Measurements from ENCODE around the gene GASK1A. TPM values are rescaled to one million over a fixed set of nuclear protein-coding genes. Genes with fewer than 3 reads are reported as not detected.
"Not testable (repeated sequence)": the region's sequence is repeated elsewhere in the genome, so short reads cannot be mapped to it uniquely, and the experiment has no call there.

Gene GASK1A
- total RNA-seq, 4 donors from 2014 or later = 1.4 to 10.1 (median 2.4) TPM

- intact Hi-C loops (cut with DNase I) = no loop called here
- H3K4me3 ChIP-seq = no peak overlapping the region
- DNase-seq = no peak
- no peaks in the 10 kb centered on the region for H3K9me3 ChIP-seq
- H3K4me1 ChIP-seq = peaks cover 0 to under 1% (median 0%) of the 10 kb centered on the region in 3 donors
- WGBS, 2 donors = 72 to 76% methylated on average over 9 of the region's 9 CpGs
- H3K27ac ChIP-seq = no peak overlapping the region
- TF ChIP-seq, protein P1, sequence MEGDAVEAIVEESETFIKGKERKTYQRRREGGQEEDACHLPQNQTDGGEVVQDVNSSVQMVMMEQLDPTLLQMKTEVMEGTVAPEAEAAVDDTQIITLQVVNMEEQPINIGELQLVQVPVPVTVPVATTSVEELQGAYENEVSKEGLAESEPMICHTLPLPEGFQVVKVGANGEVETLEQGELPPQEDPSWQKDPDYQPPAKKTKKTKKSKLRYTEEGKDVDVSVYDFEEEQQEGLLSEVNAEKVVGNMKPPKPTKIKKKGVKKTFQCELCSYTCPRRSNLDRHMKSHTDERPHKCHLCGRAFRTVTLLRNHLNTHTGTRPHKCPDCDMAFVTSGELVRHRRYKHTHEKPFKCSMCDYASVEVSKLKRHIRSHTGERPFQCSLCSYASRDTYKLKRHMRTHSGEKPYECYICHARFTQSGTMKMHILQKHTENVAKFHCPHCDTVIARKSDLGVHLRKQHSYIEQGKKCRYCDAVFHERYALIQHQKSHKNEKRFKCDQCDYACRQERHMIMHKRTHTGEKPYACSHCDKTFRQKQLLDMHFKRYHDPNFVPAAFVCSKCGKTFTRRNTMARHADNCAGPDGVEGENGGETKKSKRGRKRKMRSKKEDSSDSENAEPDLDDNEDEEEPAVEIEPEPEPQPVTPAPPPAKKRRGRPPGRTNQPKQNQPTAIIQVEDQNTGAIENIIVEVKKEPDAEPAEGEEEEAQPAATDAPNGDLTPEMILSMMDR (IDR thresholded peaks at IDR 0.05) = no peak
- no peak for TF ChIP-seq POLR2A (IDR thresholded peaks at IDR 0.05)
- no peaks in the 10 kb centered on the region for H3K27me3 ChIP-seq
- no peaks in the 10 kb centered on the region for H3K36me3 ChIP-seq
Measured at GRCh38 chr3:43036621-43037423, 57.7 kb downstream of the GASK1A start.

DNA sequence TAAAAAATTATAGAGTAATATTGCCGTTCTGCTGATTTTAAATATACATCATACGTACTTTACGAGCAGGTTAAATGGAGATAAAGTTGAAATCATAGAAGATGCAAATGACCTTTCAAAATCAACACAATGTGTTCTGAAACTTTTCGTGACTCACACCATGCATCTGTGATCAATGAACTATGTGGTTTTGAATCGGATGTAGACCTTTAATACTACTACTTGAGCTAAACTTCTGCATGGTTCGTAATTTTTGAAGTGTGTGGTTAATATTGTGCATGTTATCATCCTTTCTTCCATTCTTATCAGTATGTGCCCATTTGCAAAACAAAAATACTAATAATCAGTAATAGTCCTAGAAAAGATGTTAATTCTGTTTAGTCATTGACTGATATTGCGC is 58.9 kb downstream of the GASK1A start:
- no peaks in the 10 kb centered on the region for H3K9me3 ChIP-seq
- no peaks in the 10 kb centered on the region for H3K36me3 ChIP-seq
- TF ChIP-seq, protein P1 (IDR thresholded peaks at IDR 0.05) = no peak
- TF ChIP-seq POLR2A (IDR thresholded peaks at IDR 0.05) = no peak
- no peaks in the 10 kb centered on the region for H3K27me3 ChIP-seq
- H3K4me1 ChIP-seq = peaks cover 0 to 5% (median 3%) of the 10 kb centered on the region in 3 donors
- DNase-seq = no peak
- H3K4me3 ChIP-seq = no peak overlapping the region
- 79 to 81% methylated on average over 7 of the region's 7 CpGs for WGBS, 2 donors
- intact Hi-C loops (cut with DNase I) = no loop called here
- H3K27ac ChIP-seq = no peak overlapping the region

DNA sequence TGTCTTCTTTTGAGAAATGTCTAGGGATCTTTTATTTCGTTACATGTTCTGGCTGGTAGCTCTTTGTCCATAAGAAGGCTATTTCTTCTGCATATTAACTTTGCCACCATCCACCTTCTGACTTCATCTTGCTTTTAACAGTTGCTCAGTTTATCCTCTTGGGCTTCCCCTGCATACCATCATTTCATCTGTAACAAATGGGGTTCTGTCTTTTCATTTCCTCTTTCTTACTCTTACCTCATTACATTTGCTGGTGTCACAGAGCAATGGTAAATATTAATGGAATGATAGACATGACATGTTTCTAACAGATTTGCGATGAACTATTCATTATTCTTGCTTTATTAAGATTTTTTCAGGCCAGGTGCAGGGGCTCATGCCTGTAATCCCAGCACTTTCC is 62.4 kb downstream of the GASK1A start:
- no peaks in the 10 kb centered on the region for H3K27me3 ChIP-seq
- no peak overlapping the region for H3K4me3 ChIP-seq
- 92 to 94% methylated on average over 2 of the region's 2 CpGs for WGBS, 2 donors
- TF ChIP-seq POLR2A (IDR thresholded peaks at IDR 0.05) = no peak
- TF ChIP-seq, protein P1 (IDR thresholded peaks at IDR 0.05) = no peak
- peaks cover 0 to 26% (median 10%) of the 10 kb centered on the region in 3 donors for H3K9me3 ChIP-seq
- intact Hi-C loops (cut with DNase I) = no loop called here
- H3K36me3 ChIP-seq = no peaks in the 10 kb centered on the region
- no peak overlapping the region for H3K27ac ChIP-seq
- peaks cover 0 to 11% (median 6%) of the 10 kb centered on the region in 3 donors for H3K4me1 ChIP-seq
- no peak for DNase-seq

- intact Hi-C loops (cut with DNase I) = no loop called here
- Histone ChIP-seq H3K4me3 (no peak overlapping the region), H3K9me3 (peaks cover 0 to 31% (median 10%) of the 10 kb centered on the region in 3 donors), H3K27ac (peak overlapping the region in 2 of 4 donors; percentile 29 to 75), H3K27me3 (no peaks in the 10 kb centered on the region), H3K36me3 (no peaks in the 10 kb centered on the region), H3K4me1 (peaks cover 0 to 11% (median 6%) of the 10 kb centered on the region in 3 donors)
- TF ChIP-seq POLR2A (IDR thresholded peaks at IDR 0.05) = no peak
- TF ChIP-seq, protein P1 (IDR thresholded peaks at IDR 0.05) = no peak
- no peak for DNase-seq
- WGBS, 2 donors = 66 to 100% methylated on average over 1 to 2 of the region's 3 CpGs
Measured at GRCh38 chr3:43043071-43043766, 64.1 kb downstream of the GASK1A start.

GRCh38 chr3:43043793-43044192 is 64.7 kb downstream of the GASK1A start:
- Histone ChIP-seq H3K27me3 (no peaks in the 10 kb centered on the region), H3K4me3 (no peak overlapping the region), H3K4me1 (peaks cover 0 to 11% (median 6%) of the 10 kb centered on the region in 3 donors), H3K9me3 (peaks cover 0 to 32% (median 10%) of the 10 kb centered on the region in 3 donors), H3K27ac (no peak overlapping the region), H3K36me3 (no peaks in the 10 kb centered on the region)
- TF ChIP-seq, protein P1 (IDR thresholded peaks at IDR 0.05) = no peak
- TF ChIP-seq POLR2A (IDR thresholded peaks at IDR 0.05) = no peak
- DNase-seq = no peak
- 46 to 53% methylated on average over 2 of the region's 2 CpGs for WGBS, 2 donors
- intact Hi-C loops (cut with DNase I) = no loop called here

GRCh38 chr3:43045079-43045478 is 66.0 kb downstream of the GASK1A start:
- intact Hi-C loops (cut with DNase I); H3K27me3 ChIP-seq; H3K36me3 ChIP-seq; H3K4me3 ChIP-seq; H3K27ac ChIP-seq; DNase-seq: not testable (repeated sequence)
- peaks cover 0 to 11% (median 6%) of the 10 kb centered on the region in 3 donors for H3K4me1 ChIP-seq
- peaks cover 0 to 45% (median 10%) of the 10 kb centered on the region in 3 donors for H3K9me3 ChIP-seq

Data from esophagus squamous epithelium (tissue), 5 donors.